Measurements from ENCODE around the gene FAM209B. TPM values are rescaled to one million over a fixed set of nuclear protein-coding genes. Genes with fewer than 3 reads are reported as not detected.

Gene FAM209B
- total RNA-seq, 1 donor from 2014 or later: not detected

Other genes starting within 250 kb of the FAM209B start
- 53.2 TPM for gene FAM210B, start 174.3 kb upstream of the FAM209B start, total RNA-seq (ENCODE audit: insufficient read depth, low replicate concordance)
- gene AURKA, start 141.0 kb upstream of the FAM209B start, total RNA-seq (ENCODE audit: insufficient read depth, low replicate concordance): 12.3 TPM
- gene CSTF1, start 140.6 kb upstream of the FAM209B start, total RNA-seq (ENCODE audit: insufficient read depth, low replicate concordance): 14.7 TPM
- 2.2 TPM for gene CASS4, start 121.0 kb upstream of the FAM209B start, total RNA-seq (ENCODE audit: insufficient read depth, low replicate concordance)
- 67.7 TPM for gene RTF2, start 64.6 kb upstream of the FAM209B start, total RNA-seq (ENCODE audit: insufficient read depth, low replicate concordance)
- not detected for gene FAM209A, start 8.5 kb upstream of the FAM209B start, total RNA-seq (ENCODE audit: insufficient read depth, low replicate concordance)
- 6.7 TPM for gene TFAP2C, start 96.1 kb downstream of the FAM209B start, total RNA-seq (ENCODE audit: insufficient read depth, low replicate concordance)

Data from umbilical cord (tissue), 1 donor.